Thoracic aorta (tissue), 2 donors: ENCODE data around the gene SYPL1. TPM values are rescaled to one million over a fixed set of nuclear protein-coding genes. Genes with fewer than 3 reads are reported as not detected.

Source experiments
- ATAC-seq: fragments of 150-250 bp; one replicate; pipeline ENCODE4 v1.8.0; 2017; ENCODE audit warnings: low read depth; ENCODE audit not compliant: insufficient number of reproducible peaks, low FRiP score
- DNase-seq: peaks from one replicate; pipeline ENCODE4 v3.0.0-alpha.2; 2020; ENCODE audit warnings: low spot score
- H3K27ac ChIP-seq, 2 donors: fragments of 200-600 bp; sonication (generic); 1 replicate in 1 of 2; 2 replicates in 1 of 2; pipeline ENCODE4 v1.5.1; 2016; ENCODE audit warnings: mild to moderate bottlenecking in 2 of 2, moderate library complexity in 2 of 2
- H3K27me3 ChIP-seq: fragments of 200-600 bp; sonication (generic); replicated peaks from 2 replicates; pipeline ENCODE4 v1.6.0; 2016; ENCODE audit warnings: mild to moderate bottlenecking; ENCODE audit not compliant: insufficient read depth
- H3K36me3 ChIP-seq: fragments of 200-600 bp; sonication (generic); one replicate; pipeline ENCODE4 v1.5.1; 2016
- H3K4me1 ChIP-seq, 2 donors: fragments of 200-600 bp; sonication (generic); 1 replicate in 1 of 2; 2 replicates in 1 of 2; pipeline versions ENCODE4 v1.5.1 to v1.6.0; 2016; ENCODE audit warnings: low read depth in 2 of 2, mild to moderate bottlenecking in 1 of 2; ENCODE audit not compliant: control insufficient read depth in 1 of 2
- H3K4me3 ChIP-seq: fragments of 200-600 bp; sonication (generic); 2 replicates; pipeline ENCODE4 v1.5.1; 2016; ENCODE audit warnings: mild to moderate bottlenecking
- H3K9me3 ChIP-seq: fragments of 200-600 bp; sonication (generic); 2 replicates; pipeline ENCODE4 v1.5.1; 2016
- CTCF ChIP-seq: fragments of 200-600 bp; sonication (generic); IDR thresholded peaks from one replicate; pipeline ENCODE4 v1.5.1; 2019; ENCODE audit warnings: antibody characterized with exemption
- total RNA-seq, 2 donors: library from RNA; depleted of rRNA; stranded (reverse); fragments of >200 nt; gene quantifications; one replicate each; pipeline versions ENCODE4 v1.1.0 to v1.2.3, GENCODE V29; 2016

Gene SYPL1
- total RNA-seq, 2 donors from 2014 or later, result 47.1 to 82.1 TPM

GRCh38 chr7:106050746-106051117 lies 61.4 kb downstream of the SYPL1 start:
- H3K27ac ChIP-seq, result peak overlapping the region in 1 of 2 donors; percentile 28
- DNase-seq, result no peak
- no peak for TF ChIP-seq CTCF
- H3K4me1 ChIP-seq, result peaks cover 0 to 10% of the 10 kb centered on the region in 2 donors
- no peaks in the 10 kb centered on the region for H3K27me3 ChIP-seq
- no peaks in the 10 kb centered on the region for H3K9me3 ChIP-seq
- H3K36me3 ChIP-seq, result no peaks in the 10 kb centered on the region
- H3K4me3 ChIP-seq, result no peak overlapping the region
- peak; percentile 77 for ATAC-seq

- DNase-seq, result no peak
Observed at GRCh38 chr7:106050002-106050745, 61.9 kb downstream of the SYPL1 start.

GRCh38 chr7:106049139-106049752 lies 62.9 kb downstream of the SYPL1 start:
- DNase-seq (no peak), ATAC-seq (no peak)
- Histone ChIP-seq H3K36me3 (no peaks in the 10 kb centered on the region), H3K27me3 (no peaks in the 10 kb centered on the region), H3K4me3 (no peak overlapping the region), H3K9me3 (no peaks in the 10 kb centered on the region), H3K4me1 (peaks cover 0 to 10% of the 10 kb centered on the region in 2 donors), H3K27ac (no peak overlapping the region)
- no peak for TF ChIP-seq CTCF

More at GRCh38 chr7:106050002-106050745, 61.9 kb downstream of the SYPL1 start:
- Histone ChIP-seq H3K4me3 (no peak overlapping the region), H3K27ac (peak overlapping the region in 1 of 2 donors; percentile 28), H3K9me3 (no peaks in the 10 kb centered on the region), H3K4me1 (peaks cover 0 to 10% of the 10 kb centered on the region in 2 donors), H3K36me3 (no peaks in the 10 kb centered on the region), H3K27me3 (no peaks in the 10 kb centered on the region)
- TF ChIP-seq CTCF, result no peak
- ATAC-seq, result no peak

GRCh38 chr7:106048706-106049020 lies 63.4 kb downstream of the SYPL1 start:
- H3K36me3 ChIP-seq, result no peaks in the 10 kb centered on the region
- H3K27ac ChIP-seq, result no peak overlapping the region
- no peaks in the 10 kb centered on the region for H3K9me3 ChIP-seq
- no peak for TF ChIP-seq CTCF
- H3K4me3 ChIP-seq, result no peak overlapping the region
- ATAC-seq (no peak), DNase-seq (no peak)
- peaks cover 0 to 10% of the 10 kb centered on the region in 2 donors for H3K4me1 ChIP-seq
- no peaks in the 10 kb centered on the region for H3K27me3 ChIP-seq

- no peaks in the 10 kb centered on the region for H3K27me3 ChIP-seq
- peaks cover 0 to 10% of the 10 kb centered on the region in 2 donors for H3K4me1 ChIP-seq
- DNase-seq (no peak), ATAC-seq (no peak)
- TF ChIP-seq CTCF, result no peak
- no peaks in the 10 kb centered on the region for H3K9me3 ChIP-seq
- H3K36me3 ChIP-seq, result no peaks in the 10 kb centered on the region
- no peak overlapping the region for H3K27ac ChIP-seq
- no peak overlapping the region for H3K4me3 ChIP-seq
Observed at GRCh38 chr7:106047818-106048705, 64.0 kb downstream of the SYPL1 start.
